ENCODE measurements around the gene PDE4D.

PDE4D gene

DNA sequence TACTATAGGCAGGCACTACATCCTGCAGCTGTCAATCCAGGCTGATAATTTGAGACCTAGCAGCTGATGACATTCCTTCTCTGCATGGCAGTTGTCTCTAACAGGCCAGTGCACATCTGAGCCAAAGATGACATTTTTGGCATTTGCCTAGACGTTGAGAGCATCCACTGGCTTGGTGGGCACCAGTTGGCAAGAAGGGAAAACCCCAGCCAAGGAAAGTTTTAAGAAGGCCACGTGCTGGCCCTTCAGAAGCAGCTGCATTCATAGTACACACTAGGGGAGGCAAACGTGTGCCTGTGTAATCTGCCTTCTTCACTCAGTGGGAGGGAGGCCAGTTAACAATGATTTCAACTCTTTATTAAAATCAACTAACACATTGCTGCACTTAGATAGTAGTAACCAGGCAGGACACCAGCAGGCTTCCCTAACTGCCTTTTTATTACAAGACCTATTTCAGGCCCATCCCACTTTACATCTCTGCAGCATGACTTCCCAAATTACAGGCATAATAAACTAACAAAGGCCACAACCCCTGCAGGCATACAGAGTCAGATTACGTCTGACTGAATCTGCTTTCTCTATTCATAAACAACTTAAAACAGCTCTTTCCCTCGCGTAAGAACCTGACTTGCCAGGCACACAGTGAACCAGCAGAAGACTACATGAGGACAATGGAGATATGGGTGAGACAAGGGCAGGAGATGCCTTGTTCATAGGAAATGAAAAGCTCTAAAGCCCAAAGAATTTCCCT, 576.3 kb downstream of the PDE4D start:
- no peak for TF ChIP-seq ZFP3 (CRISPR knock-in tag; IDR thresholded peaks at IDR 0.05)
- TF ChIP-seq ARNTL (CRISPR knock-in tag; IDR thresholded peaks at IDR 0.05; ENCODE audit: borderline replicate concordance, low read depth) = no peak
- TF ChIP-seq, protein P1, sequence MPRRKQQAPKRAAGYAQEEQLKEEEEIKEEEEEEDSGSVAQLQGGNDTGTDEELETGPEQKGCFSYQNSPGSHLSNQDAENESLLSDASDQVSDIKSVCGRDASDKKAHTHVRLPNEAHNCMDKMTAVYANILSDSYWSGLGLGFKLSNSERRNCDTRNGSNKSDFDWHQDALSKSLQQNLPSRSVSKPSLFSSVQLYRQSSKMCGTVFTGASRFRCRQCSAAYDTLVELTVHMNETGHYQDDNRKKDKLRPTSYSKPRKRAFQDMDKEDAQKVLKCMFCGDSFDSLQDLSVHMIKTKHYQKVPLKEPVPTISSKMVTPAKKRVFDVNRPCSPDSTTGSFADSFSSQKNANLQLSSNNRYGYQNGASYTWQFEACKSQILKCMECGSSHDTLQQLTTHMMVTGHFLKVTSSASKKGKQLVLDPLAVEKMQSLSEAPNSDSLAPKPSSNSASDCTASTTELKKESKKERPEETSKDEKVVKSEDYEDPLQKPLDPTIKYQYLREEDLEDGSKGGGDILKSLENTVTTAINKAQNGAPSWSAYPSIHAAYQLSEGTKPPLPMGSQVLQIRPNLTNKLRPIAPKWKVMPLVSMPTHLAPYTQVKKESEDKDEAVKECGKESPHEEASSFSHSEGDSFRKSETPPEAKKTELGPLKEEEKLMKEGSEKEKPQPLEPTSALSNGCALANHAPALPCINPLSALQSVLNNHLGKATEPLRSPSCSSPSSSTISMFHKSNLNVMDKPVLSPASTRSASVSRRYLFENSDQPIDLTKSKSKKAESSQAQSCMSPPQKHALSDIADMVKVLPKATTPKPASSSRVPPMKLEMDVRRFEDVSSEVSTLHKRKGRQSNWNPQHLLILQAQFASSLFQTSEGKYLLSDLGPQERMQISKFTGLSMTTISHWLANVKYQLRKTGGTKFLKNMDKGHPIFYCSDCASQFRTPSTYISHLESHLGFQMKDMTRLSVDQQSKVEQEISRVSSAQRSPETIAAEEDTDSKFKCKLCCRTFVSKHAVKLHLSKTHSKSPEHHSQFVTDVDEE (CRISPR knock-in tag; IDR thresholded peaks at IDR 0.05) = no peak
- no peak for TF ChIP-seq ZFP30 (CRISPR knock-in tag; IDR thresholded peaks at IDR 0.05)
- TF ChIP-seq, protein P2, sequence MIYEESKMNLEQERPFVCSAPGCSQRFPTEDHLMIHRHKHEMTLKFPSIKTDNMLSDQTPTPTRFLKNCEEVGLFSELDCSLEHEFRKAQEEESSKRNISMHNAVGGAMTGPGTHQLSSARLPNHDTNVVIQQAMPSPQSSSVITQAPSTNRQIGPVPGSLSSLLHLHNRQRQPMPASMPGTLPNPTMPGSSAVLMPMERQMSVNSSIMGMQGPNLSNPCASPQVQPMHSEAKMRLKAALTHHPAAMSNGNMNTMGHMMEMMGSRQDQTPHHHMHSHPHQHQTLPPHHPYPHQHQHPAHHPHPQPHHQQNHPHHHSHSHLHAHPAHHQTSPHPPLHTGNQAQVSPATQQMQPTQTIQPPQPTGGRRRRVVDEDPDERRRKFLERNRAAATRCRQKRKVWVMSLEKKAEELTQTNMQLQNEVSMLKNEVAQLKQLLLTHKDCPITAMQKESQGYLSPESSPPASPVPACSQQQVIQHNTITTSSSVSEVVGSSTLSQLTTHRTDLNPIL (CRISPR knock-in tag; IDR thresholded peaks at IDR 0.05; ENCODE audit: low read depth) = no peak
- TF ChIP-seq TCF4 (CRISPR knock-in tag; IDR thresholded peaks at IDR 0.05; ENCODE audit: borderline replicate concordance) = no peak; the same call in 1 of the 2 replicates
- no peak for TF ChIP-seq ISL1 (CRISPR knock-in tag; IDR thresholded peaks at IDR 0.05)
- no peak for TF ChIP-seq RARB (CRISPR knock-in tag; IDR thresholded peaks at IDR 0.05)
- TF ChIP-seq SNAI2 (CRISPR knock-in tag; IDR thresholded peaks at IDR 0.05) = no peak
- no peak for TF ChIP-seq ZNF8 (CRISPR knock-in tag; IDR thresholded peaks at IDR 0.05)
- TF ChIP-seq GLIS3 (CRISPR knock-in tag; IDR thresholded peaks at IDR 0.05) = no peak
- TF ChIP-seq, protein P3, sequence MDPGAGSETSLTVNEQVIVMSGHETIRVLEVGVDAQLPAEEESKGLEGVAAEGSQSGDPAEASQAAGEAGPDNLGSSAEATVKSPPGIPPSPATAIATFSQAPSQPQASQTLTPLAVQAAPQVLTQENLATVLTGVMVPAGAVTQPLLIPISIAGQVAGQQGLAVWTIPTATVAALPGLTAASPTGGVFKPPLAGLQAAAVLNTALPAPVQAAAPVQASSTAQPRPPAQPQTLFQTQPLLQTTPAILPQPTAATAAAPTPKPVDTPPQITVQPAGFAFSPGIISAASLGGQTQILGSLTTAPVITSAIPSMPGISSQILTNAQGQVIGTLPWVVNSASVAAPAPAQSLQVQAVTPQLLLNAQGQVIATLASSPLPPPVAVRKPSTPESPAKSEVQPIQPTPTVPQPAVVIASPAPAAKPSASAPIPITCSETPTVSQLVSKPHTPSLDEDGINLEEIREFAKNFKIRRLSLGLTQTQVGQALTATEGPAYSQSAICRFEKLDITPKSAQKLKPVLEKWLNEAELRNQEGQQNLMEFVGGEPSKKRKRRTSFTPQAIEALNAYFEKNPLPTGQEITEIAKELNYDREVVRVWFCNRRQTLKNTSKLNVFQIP (CRISPR knock-in tag; IDR thresholded peaks at IDR 0.05; ENCODE audit: borderline replicate concordance, low read depth) = no peak
- TF ChIP-seq, protein P4, sequence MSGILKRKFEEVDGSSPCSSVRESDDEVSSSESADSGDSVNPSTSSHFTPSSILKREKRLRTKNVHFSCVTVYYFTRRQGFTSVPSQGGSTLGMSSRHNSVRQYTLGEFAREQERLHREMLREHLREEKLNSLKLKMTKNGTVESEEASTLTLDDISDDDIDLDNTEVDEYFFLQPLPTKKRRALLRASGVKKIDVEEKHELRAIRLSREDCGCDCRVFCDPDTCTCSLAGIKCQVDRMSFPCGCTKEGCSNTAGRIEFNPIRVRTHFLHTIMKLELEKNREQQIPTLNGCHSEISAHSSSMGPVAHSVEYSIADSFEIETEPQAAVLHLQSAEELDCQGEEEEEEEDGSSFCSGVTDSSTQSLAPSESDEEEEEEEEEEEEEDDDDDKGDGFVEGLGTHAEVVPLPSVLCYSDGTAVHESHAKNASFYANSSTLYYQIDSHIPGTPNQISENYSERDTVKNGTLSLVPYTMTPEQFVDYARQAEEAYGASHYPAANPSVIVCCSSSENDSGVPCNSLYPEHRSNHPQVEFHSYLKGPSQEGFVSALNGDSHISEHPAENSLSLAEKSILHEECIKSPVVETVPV (CRISPR knock-in tag; IDR thresholded peaks at IDR 0.05) = no peak
- TF ChIP-seq BACH2 (CRISPR knock-in tag; IDR thresholded peaks at IDR 0.05; ENCODE audit: borderline replicate concordance) = no peak
- no peak for TF ChIP-seq ZC3H10 (CRISPR knock-in tag; IDR thresholded peaks at IDR 0.05)
- no peak for TF ChIP-seq CSDC2 (CRISPR knock-in tag; IDR thresholded peaks at IDR 0.05)
- TF ChIP-seq, protein P5, sequence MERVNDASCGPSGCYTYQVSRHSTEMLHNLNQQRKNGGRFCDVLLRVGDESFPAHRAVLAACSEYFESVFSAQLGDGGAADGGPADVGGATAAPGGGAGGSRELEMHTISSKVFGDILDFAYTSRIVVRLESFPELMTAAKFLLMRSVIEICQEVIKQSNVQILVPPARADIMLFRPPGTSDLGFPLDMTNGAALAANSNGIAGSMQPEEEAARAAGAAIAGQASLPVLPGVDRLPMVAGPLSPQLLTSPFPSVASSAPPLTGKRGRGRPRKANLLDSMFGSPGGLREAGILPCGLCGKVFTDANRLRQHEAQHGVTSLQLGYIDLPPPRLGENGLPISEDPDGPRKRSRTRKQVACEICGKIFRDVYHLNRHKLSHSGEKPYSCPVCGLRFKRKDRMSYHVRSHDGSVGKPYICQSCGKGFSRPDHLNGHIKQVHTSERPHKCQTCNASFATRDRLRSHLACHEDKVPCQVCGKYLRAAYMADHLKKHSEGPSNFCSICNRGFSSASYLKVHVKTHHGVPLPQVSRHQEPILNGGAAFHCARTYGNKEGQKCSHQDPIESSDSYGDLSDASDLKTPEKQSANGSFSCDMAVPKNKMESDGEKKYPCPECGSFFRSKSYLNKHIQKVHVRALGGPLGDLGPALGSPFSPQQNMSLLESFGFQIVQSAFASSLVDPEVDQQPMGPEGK (CRISPR knock-in tag; IDR thresholded peaks at IDR 0.05; ENCODE audit: borderline replicate concordance) = no peak
- TF ChIP-seq PPARA (CRISPR knock-in tag; IDR thresholded peaks at IDR 0.05; ENCODE audit: borderline replicate concordance) = no peak
- ATAC-seq = peak; percentile 95

DNA sequence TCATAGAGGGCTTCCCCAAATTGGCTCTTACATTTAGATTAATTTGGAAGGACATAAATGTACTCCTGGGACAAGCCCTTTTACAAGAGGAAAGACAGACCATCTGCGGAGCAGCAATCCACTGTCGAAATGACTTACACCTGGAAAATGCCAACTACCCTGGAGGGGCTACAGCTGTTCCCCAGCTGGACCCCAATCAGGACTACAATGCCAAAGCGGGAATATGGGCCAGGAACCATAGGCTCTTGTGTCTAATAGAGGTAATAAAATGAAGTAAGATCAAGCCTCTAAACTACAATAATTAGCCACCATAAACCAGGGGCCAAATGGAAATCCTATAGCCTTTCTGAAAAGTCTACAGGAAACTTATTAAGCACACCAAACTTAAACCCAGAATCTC, 581.3 kb downstream of the PDE4D start:
- ATAC-seq = no peak
- TF ChIP-seq, protein P3 (CRISPR knock-in tag; IDR thresholded peaks at IDR 0.05; ENCODE audit: borderline replicate concordance, low read depth) = no peak
- TF ChIP-seq PPARA (CRISPR knock-in tag; IDR thresholded peaks at IDR 0.05; ENCODE audit: borderline replicate concordance) (no peak), ZNF8 (CRISPR knock-in tag; IDR thresholded peaks at IDR 0.05) (no peak), RARB (CRISPR knock-in tag; IDR thresholded peaks at IDR 0.05) (no peak), ZNF70 (CRISPR knock-in tag; IDR thresholded peaks at IDR 0.05) (no peak), OSR1 (CRISPR knock-in tag; IDR thresholded peaks at IDR 0.05) (no peak), TOX (CRISPR knock-in tag; IDR thresholded peaks at IDR 0.05; ENCODE audit: borderline replicate concordance) (no peak), SNAI2 (CRISPR knock-in tag; IDR thresholded peaks at IDR 0.05) (no peak), ISL1 (CRISPR knock-in tag; IDR thresholded peaks at IDR 0.05) (no peak), ARNTL (CRISPR knock-in tag; IDR thresholded peaks at IDR 0.05; ENCODE audit: borderline replicate concordance, low read depth) (no peak)
- TF ChIP-seq, protein P2 (CRISPR knock-in tag; IDR thresholded peaks at IDR 0.05; ENCODE audit: low read depth) = no peak
- TF ChIP-seq, protein P1 (CRISPR knock-in tag; IDR thresholded peaks at IDR 0.05) = no peak

Measured in SK-N-SH treated with all-trans-retinoic acid at 6 μM for 48 hours (cell line).